Measurements from ENCODE around the gene CHST11. TPM values are rescaled to one million over a fixed set of nuclear protein-coding genes. Genes with fewer than 3 reads are reported as not detected.

The CHST11 gene
- polyA plus RNA-seq, 1 donor (not counting 4 experiments of a cell fraction or from before 2014, with no cell fraction given), result 11.9 TPM

- Histone ChIP-seq H4K20me1 (ENCODE audit: control insufficient read depth, extremely low read depth, insufficient read depth, low read length) (no peaks in the 10 kb centered on the region), H3K27ac (ENCODE audit: control insufficient read depth, insufficient read depth, low read length) (no peak overlapping the region), H2AFZ (ENCODE audit: control insufficient read depth, low read length) (no peak overlapping the region), H3K4me2 (ENCODE audit: control insufficient read depth, extremely low read depth, insufficient read depth, low read depth, low read length) (no peak overlapping the region), H3K27me3 (ENCODE audit: control insufficient read depth, extremely low read depth, insufficient read depth, low read length) (no peaks in the 10 kb centered on the region), H3K9me3 (ENCODE audit: control insufficient read depth, low read depth, low read length) (no peaks in the 10 kb centered on the region), H3K9me1 (ENCODE audit: control insufficient read depth, extremely low read depth, insufficient read depth, low read length) (no peaks in the 10 kb centered on the region), H3K36me3 (ENCODE audit: control insufficient read depth in 2 of 2, extremely low read depth in 1 of 2, insufficient read depth in 2 of 2, low read length in 2 of 2) (peaks cover 1 to 7% of the 10 kb centered on the region in 2 experiments), H3K79me2 (ENCODE audit: control insufficient read depth, insufficient read depth, low read length) (peaks cover 42% of the 10 kb centered on the region), H3K4me1 (ENCODE audit: control insufficient read depth, extremely low read depth, insufficient read depth, low read length) (peaks cover 8% of the 10 kb centered on the region), H3K9ac (ENCODE audit: control insufficient read depth, extremely low read depth, insufficient read depth, low read length) (no peak overlapping the region), H3K4me3 (ENCODE audit: control insufficient read depth in 2 of 3, extremely low read depth in 1 of 3, insufficient read depth in 2 of 3, low read depth in 1 of 3, low read length in 3 of 3) (no peak overlapping the region)
- no peak for TF ChIP-seq EZH2 (IDR thresholded peaks at IDR 0.05; ENCODE audit: low read length)
- no peak for TF ChIP-seq CTCF (optimal IDR thresholded peaks at IDR 0.05 in 1 of 3, IDR thresholded peaks at IDR 0.05 in 1 of 3, conservative IDR thresholded peaks at IDR 0.05 in 1 of 3; ENCODE audit: extremely low read depth in 1 of 3, insufficient read depth in 2 of 3, low read length in 3 of 3)
- DNase-seq (ENCODE audit: low read depth, low spot score) (no peak), FAIRE-seq (no peak)
- dilution Hi-C loops (cut with MboI; ENCODE audit: extremely low pct_ligation_motif_present, low sequenced_read_pairs), result no loop called here
Observed at GRCh38 chr12:104480012-104480411, 23.3 kb downstream of the CHST11 start.

DNA sequence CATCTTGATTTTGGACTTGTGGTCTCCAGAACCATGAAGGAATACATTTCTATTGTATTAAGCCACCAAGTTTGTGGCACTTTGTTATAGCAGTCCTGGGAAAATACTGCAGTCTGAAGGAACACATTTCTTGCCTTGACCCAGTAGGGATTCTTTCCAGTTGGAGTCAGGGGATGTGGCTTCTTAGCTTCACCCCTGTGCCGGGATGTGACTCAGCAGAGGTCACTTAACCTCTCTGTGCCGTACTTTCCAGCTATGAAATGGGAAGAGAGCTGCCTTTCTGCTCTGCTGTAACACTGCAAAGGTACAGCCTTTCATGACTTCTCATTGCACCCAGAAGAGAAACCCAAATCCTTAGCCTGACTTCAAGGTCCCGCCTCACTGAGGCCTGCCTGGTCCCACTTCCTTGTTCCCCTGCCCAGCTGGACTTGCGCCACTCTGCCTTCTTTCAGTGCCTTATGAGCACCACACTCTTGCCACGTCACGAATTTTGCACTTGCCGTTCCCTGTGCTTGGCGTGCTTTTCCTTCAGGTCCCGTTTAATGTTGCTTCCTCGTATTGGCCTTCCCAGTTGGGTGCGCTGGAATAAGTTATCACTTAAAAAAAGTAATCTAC is 24.2 kb downstream of the CHST11 start:
- no peak overlapping the region for H3K9ac ChIP-seq (ENCODE audit: control insufficient read depth, extremely low read depth, insufficient read depth, low read length)
- DNase-seq (ENCODE audit: low read depth, low spot score) (no peak), FAIRE-seq (peak; percentile 9)
- peaks cover 44% of the 10 kb centered on the region for H3K79me2 ChIP-seq (ENCODE audit: control insufficient read depth, insufficient read depth, low read length)
- peak overlapping the region; percentile 19 for H3K4me2 ChIP-seq (ENCODE audit: control insufficient read depth, extremely low read depth, insufficient read depth, low read depth, low read length)
- H3K9me1 ChIP-seq (ENCODE audit: control insufficient read depth, extremely low read depth, insufficient read depth, low read length), result peaks cover 4% of the 10 kb centered on the region
- TF ChIP-seq EZH2 (IDR thresholded peaks at IDR 0.05; ENCODE audit: low read length) (no peak), CTCF (optimal IDR thresholded peaks at IDR 0.05 in 1 of 3, IDR thresholded peaks at IDR 0.05 in 1 of 3, conservative IDR thresholded peaks at IDR 0.05 in 1 of 3; ENCODE audit: extremely low read depth in 1 of 3, insufficient read depth in 2 of 3, low read length in 3 of 3) (no peak)
- H3K36me3 ChIP-seq (ENCODE audit: control insufficient read depth in 2 of 2, extremely low read depth in 1 of 2, insufficient read depth in 2 of 2, low read length in 2 of 2), result peaks cover 4 to 7% of the 10 kb centered on the region in 2 experiments
- H2AFZ ChIP-seq (ENCODE audit: control insufficient read depth, low read length), result no peak overlapping the region
- no peaks in the 10 kb centered on the region for H4K20me1 ChIP-seq (ENCODE audit: control insufficient read depth, extremely low read depth, insufficient read depth, low read length)
- H3K4me1 ChIP-seq (ENCODE audit: control insufficient read depth, extremely low read depth, insufficient read depth, low read length), result peaks cover 8% of the 10 kb centered on the region
- no peaks in the 10 kb centered on the region for H3K9me3 ChIP-seq (ENCODE audit: control insufficient read depth, low read depth, low read length)
- H3K27me3 ChIP-seq (ENCODE audit: control insufficient read depth, extremely low read depth, insufficient read depth, low read length), result no peaks in the 10 kb centered on the region
- no peak overlapping the region for H3K4me3 ChIP-seq (ENCODE audit: control insufficient read depth in 2 of 3, extremely low read depth in 1 of 3, insufficient read depth in 2 of 3, low read depth in 1 of 3, low read length in 3 of 3)
- dilution Hi-C loops (cut with MboI; ENCODE audit: extremely low pct_ligation_motif_present, low sequenced_read_pairs), result no loop called here
- no peak overlapping the region for H3K27ac ChIP-seq (ENCODE audit: control insufficient read depth, insufficient read depth, low read length)
